ENCODE results near the gene ST7.

Gene ST7

DNA sequence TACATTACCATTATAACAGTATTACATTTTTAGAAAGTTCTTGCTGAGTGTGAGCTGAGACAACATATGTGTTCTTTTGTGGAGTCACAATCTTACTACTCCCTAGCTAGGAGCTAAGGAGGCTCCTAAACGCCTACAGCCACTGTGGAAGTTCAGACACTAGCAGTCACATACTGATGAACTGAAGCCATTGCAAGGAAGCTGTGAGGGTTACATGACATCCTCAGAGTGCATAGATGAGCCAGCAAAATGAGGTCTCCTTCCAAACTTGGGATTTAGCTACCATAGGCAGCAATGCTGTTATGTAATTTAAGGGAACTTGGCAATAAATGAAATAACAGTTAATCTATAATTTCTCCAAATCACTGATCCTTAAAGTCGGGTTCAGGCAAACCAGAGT, 10.8 kb upstream of the ST7 start:
- TF ChIP-seq, protein P1, sequence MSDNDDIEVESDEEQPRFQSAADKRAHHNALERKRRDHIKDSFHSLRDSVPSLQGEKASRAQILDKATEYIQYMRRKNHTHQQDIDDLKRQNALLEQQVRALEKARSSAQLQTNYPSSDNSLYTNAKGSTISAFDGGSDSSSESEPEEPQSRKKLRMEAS (IDR thresholded peaks at IDR 0.05; ENCODE audit: low read depth, low read length) = no peak
- no peak for TF ChIP-seq POLR2A (IDR thresholded peaks at IDR 0.05; ENCODE audit: extremely low read depth, insufficient read length)
- no peak for TF ChIP-seq CTCF (IDR thresholded peaks at IDR 0.05; ENCODE audit: low read depth, low read length)
- no peak for TF ChIP-seq MYC (IDR thresholded peaks at IDR 0.05; ENCODE audit: low read depth, low read length)
- no peak for DNase-seq (ENCODE audit: low read depth)
- no peak overlapping the region for H3K4me3 ChIP-seq (ENCODE audit: low read depth, low read length)

GRCh38 chr7:116948934-116949333, 4.4 kb upstream of the ST7 start:
- TF ChIP-seq CTCF (IDR thresholded peaks at IDR 0.05; ENCODE audit: low read depth, low read length) (no peak), POLR2A (IDR thresholded peaks at IDR 0.05; ENCODE audit: extremely low read depth, insufficient read length) (no peak), MYC (IDR thresholded peaks at IDR 0.05; ENCODE audit: low read depth, low read length) (no peak)
- TF ChIP-seq, protein P1 (IDR thresholded peaks at IDR 0.05; ENCODE audit: low read depth, low read length) = no peak
- no peak overlapping the region for H3K4me3 ChIP-seq (ENCODE audit: low read depth, low read length)
- DNase-seq (ENCODE audit: low read depth) = no peak

- no peak overlapping the region for H3K4me3 ChIP-seq (ENCODE audit: low read depth, low read length)
- TF ChIP-seq, protein P1 (IDR thresholded peaks at IDR 0.05; ENCODE audit: low read depth, low read length) = no peak
- TF ChIP-seq MYC (IDR thresholded peaks at IDR 0.05; ENCODE audit: low read depth, low read length) = no peak
- no peak for TF ChIP-seq POLR2A (IDR thresholded peaks at IDR 0.05; ENCODE audit: extremely low read depth, insufficient read length)
- no peak for TF ChIP-seq CTCF (IDR thresholded peaks at IDR 0.05; ENCODE audit: low read depth, low read length)
- DNase-seq (ENCODE audit: low read depth) = peak; percentile 43
Observed at GRCh38 chr7:116949941-116950801, 3.1 kb upstream of the ST7 start.

DNA sequence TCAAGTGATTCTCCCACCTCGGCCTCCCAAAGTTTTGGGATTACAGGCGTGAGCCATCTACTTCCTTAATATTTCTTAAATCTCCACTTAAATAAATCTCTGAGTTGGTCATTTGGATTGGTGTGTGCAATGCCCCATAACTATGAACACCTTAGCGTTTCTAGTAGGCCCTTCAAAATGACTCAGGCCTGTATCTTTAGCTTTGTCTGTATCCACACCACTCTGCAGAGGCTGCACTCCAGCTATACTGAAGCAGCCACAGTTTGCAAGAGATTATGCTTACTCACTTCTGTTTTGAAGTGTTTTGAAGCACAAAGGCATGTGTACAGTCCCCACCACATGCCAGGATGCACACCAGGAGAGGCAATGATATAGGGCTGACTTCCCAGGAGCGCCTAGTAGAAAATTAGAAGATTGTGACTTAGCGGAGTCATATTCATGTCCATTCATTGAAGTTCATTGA, 2.4 kb upstream of the ST7 start:
- TF ChIP-seq POLR2A (IDR thresholded peaks at IDR 0.05; ENCODE audit: extremely low read depth, insufficient read length) (no peak), MYC (IDR thresholded peaks at IDR 0.05; ENCODE audit: low read depth, low read length) (no peak), CTCF (IDR thresholded peaks at IDR 0.05; ENCODE audit: low read depth, low read length) (no peak)
- TF ChIP-seq, protein P1 (IDR thresholded peaks at IDR 0.05; ENCODE audit: low read depth, low read length) = no peak
- H3K4me3 ChIP-seq (ENCODE audit: low read depth, low read length) = no peak overlapping the region
- DNase-seq (ENCODE audit: low read depth) = no peak

GRCh38 chr7:116951366-116952292, 1.7 kb upstream of the ST7 start:
- DNase-seq (ENCODE audit: low read depth) = no peak
- H3K4me3 ChIP-seq (ENCODE audit: low read depth, low read length) = no peak overlapping the region

More at GRCh38 chr7:116951366-116952292, 1.7 kb upstream of the ST7 start:
- no peak for TF ChIP-seq MYC (IDR thresholded peaks at IDR 0.05; ENCODE audit: low read depth, low read length)
- TF ChIP-seq, protein P1 (IDR thresholded peaks at IDR 0.05; ENCODE audit: low read depth, low read length) = no peak
- no peak for TF ChIP-seq POLR2A (IDR thresholded peaks at IDR 0.05; ENCODE audit: extremely low read depth, insufficient read length)
- TF ChIP-seq CTCF (IDR thresholded peaks at IDR 0.05; ENCODE audit: low read depth, low read length) = no peak
